K562 (cell line): ENCODE measurements around the gene SLC1A4. TPM values are rescaled to one million over a fixed set of nuclear protein-coding genes. Genes with fewer than 3 reads are reported as not detected.

Experiments used
- EGR1 ChIP-seq: fragments of 450-650 bp; conservative IDR thresholded peaks from 2 replicates; pipeline ENCODE4 v1.6.1; 2017; ENCODE audit warnings: mild to moderate bottlenecking
- HEY1 ChIP-seq: fragments of 250-450 bp; sonication (Bioruptor Pico); IDR thresholded peaks from 2 replicates; pipeline ENCODE4 v1.5.0; 2020; ENCODE audit warnings: mild to moderate bottlenecking, moderate library complexity, borderline replicate concordance
- MYBL2 ChIP-seq, 2 experiments: fragments of 450-650 bp in 1 of 2; sonication (generic) in 1 of 2; formaldehyde crosslinking in 1 of 2; IDR thresholded peaks; 2 replicates each; pipeline versions ENCODE4 v1.6.1 to v1.8.1; 2017 to 2022; ENCODE audit warnings: borderline replicate concordance in 1 of 2, inconsistent platforms in 1 of 2, low read depth in 1 of 2, mild to moderate bottlenecking in 1 of 2, missing genetic modification reagents in 1 of 2, moderate library complexity in 1 of 2
- NR2C1 ChIP-seq, 2 experiments: fragments of 450-650 bp; IDR thresholded peaks; 2 replicates each; pipeline ENCODE4 v1.6.1; 2017; ENCODE audit warnings: mild to moderate bottlenecking in 2 of 2, antibody characterized with exemption in 1 of 2, inconsistent platforms in 1 of 2, missing compliant biosample characterization in 1 of 2, missing genetic modification characterization in 1 of 2
- RAD21 ChIP-seq, 2 experiments: fragments of 250-450 bp in 1 of 2; fragments of 450-650 bp in 1 of 2; sonication (Bioruptor Pico) in 1 of 2; formaldehyde crosslinking in 1 of 2; IDR thresholded peaks in 1 of 2; conservative IDR thresholded peaks in 1 of 2; 2 replicates each; pipeline versions ENCODE4 v1.4.0 to v1.8.0; 2020 to 2022; ENCODE audit warnings: mild to moderate bottlenecking in 2 of 2, moderate library complexity in 1 of 2
- TGIF2 ChIP-seq: sonication (generic); formaldehyde crosslinking; IDR thresholded peaks from 2 replicates; pipeline ENCODE4 v1.8.1; 2022; ENCODE audit warnings: mild to moderate bottlenecking, missing genetic modification reagents, moderate library complexity
- UBTF ChIP-seq, 2 experiments: IDR thresholded peaks; 2 replicates each; pipeline ENCODE4 v1.6.1; 2012; ENCODE audit warnings: improper control_type of control experiment in 2 of 2, low read depth in 2 of 2, low read length in 2 of 2, borderline replicate concordance in 1 of 2
- polyA plus RNA-seq, 8 experiments: library from polyadenylated mRNA; depleted of rRNA in 4 of 8; stranded (reverse) in 5 of 8; unstranded in 3 of 8; fragments of >200 nt; fragmentation: Nextera tagmentation in 2 of 8; fragmentation: Illumina TruSeq in 1 of 8; extraction: Ambion mirVana in 2 of 8; extraction: Trizol in 1 of 8; gene quantifications; 2 replicates each; pipeline versions ENCODE4 v1.2.1 to v1.2.3, GENCODE V29; 2011 to 2014; ENCODE audit warnings: inconsistent platforms in 1 of 8, missing spikeins in 1 of 8
- total RNA-seq, 7 experiments: library from RNA; depleted of rRNA in 6 of 7; stranded (reverse); fragments of >200 nt in 6 of 7; fragmentation: Illumina TruSeq in 2 of 7; extraction: Trizol in 2 of 7; gene quantifications; 2 replicates each; pipeline versions ENCODE4 v1.2.1 to v1.2.3, GENCODE V29; 2011 to 2021; ENCODE audit warnings: low replicate concordance in 1 of 7
- TF ChIP-seq, protein P1 (sequence below): fragments of 200-600 bp; sonication (generic); IDR thresholded peaks from one replicate; pipeline ENCODE4 v1.6.1; 2012; ENCODE audit warnings: mild to moderate bottlenecking, low read depth, low read length, inconsistent platforms

Gene SLC1A4
- total and polyA plus RNA-seq, 9 of the 15 experiments (the other 6 are each of a cell fraction or from before 2014, with no cell fraction given): 4.4 to 24.0 (median 10.9) TPM

DNA sequence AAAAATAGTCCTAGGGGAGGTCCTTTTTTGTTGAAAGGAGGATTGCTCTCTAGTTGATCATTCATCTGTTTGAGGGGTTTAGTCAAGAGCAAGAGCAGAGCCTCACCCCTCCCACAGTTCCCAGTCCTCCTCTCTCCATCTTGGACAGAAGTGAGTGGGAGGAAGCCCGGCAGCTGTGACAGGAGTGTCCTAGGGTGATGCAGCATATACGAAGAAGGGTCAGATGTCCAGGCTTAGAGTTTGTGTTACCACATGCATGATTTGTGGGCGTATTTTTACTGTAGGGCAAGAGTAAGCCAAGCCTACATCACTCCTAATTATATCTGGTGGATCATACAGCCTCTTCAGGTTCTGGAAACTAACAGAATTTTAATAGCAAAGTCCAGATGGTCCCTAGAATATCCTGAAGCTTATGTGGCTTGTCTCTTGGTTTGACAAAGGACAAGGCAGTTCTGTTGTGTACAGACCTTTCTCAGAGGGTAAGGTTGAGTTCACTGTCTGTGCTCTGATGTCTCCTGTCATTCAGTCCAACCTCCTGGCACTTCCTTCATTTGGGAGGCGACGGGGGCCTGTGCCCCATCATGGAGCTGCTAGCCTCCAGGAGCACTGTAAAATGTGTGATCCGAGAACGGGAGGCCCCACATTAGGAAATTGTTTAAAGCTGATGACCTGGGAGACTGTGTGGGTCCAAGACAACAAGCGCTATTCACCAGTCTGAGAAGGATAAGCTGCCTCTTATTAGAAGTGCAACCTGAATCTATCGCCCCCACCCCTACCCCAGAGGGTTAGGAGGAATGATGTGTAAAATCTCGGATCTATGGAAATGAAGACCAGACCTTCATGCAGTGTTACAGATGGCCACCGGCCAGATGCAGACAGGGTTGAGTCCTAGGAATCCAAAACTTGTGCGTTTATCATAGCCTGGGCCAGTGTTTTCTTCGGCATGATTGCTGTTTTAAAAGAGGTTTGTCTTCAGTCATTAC is 73.9 kb downstream of the SLC1A4 start (continued):
- TF ChIP-seq UBTF (IDR thresholded peaks at IDR 0.05; ENCODE audit: borderline replicate concordance in 1 of 2, low read depth in 2 of 2, low read length in 2 of 2): no peak
- TF ChIP-seq NR2C1 (IDR thresholded peaks at IDR 0.05): no peak
- 0 out of 2 replicates have a peak, but pooled peaks have one; percentile 30 for TF ChIP-seq NR2C1 (tag; IDR thresholded peaks at IDR 0.05)
- no peak for TF ChIP-seq RAD21 (CRISPR knock-in tag; conservative IDR thresholded peaks at IDR 0.05 in 1 of 2, IDR thresholded peaks at IDR 0.05 in 1 of 2)
- no peak for TF ChIP-seq MYBL2 (IDR thresholded peaks at IDR 0.05; ENCODE audit: low read depth)
- no peak for TF ChIP-seq MYBL2 (CRISPR knock-in tag; IDR thresholded peaks at IDR 0.05; ENCODE audit: borderline replicate concordance)
- TF ChIP-seq, protein P1, sequence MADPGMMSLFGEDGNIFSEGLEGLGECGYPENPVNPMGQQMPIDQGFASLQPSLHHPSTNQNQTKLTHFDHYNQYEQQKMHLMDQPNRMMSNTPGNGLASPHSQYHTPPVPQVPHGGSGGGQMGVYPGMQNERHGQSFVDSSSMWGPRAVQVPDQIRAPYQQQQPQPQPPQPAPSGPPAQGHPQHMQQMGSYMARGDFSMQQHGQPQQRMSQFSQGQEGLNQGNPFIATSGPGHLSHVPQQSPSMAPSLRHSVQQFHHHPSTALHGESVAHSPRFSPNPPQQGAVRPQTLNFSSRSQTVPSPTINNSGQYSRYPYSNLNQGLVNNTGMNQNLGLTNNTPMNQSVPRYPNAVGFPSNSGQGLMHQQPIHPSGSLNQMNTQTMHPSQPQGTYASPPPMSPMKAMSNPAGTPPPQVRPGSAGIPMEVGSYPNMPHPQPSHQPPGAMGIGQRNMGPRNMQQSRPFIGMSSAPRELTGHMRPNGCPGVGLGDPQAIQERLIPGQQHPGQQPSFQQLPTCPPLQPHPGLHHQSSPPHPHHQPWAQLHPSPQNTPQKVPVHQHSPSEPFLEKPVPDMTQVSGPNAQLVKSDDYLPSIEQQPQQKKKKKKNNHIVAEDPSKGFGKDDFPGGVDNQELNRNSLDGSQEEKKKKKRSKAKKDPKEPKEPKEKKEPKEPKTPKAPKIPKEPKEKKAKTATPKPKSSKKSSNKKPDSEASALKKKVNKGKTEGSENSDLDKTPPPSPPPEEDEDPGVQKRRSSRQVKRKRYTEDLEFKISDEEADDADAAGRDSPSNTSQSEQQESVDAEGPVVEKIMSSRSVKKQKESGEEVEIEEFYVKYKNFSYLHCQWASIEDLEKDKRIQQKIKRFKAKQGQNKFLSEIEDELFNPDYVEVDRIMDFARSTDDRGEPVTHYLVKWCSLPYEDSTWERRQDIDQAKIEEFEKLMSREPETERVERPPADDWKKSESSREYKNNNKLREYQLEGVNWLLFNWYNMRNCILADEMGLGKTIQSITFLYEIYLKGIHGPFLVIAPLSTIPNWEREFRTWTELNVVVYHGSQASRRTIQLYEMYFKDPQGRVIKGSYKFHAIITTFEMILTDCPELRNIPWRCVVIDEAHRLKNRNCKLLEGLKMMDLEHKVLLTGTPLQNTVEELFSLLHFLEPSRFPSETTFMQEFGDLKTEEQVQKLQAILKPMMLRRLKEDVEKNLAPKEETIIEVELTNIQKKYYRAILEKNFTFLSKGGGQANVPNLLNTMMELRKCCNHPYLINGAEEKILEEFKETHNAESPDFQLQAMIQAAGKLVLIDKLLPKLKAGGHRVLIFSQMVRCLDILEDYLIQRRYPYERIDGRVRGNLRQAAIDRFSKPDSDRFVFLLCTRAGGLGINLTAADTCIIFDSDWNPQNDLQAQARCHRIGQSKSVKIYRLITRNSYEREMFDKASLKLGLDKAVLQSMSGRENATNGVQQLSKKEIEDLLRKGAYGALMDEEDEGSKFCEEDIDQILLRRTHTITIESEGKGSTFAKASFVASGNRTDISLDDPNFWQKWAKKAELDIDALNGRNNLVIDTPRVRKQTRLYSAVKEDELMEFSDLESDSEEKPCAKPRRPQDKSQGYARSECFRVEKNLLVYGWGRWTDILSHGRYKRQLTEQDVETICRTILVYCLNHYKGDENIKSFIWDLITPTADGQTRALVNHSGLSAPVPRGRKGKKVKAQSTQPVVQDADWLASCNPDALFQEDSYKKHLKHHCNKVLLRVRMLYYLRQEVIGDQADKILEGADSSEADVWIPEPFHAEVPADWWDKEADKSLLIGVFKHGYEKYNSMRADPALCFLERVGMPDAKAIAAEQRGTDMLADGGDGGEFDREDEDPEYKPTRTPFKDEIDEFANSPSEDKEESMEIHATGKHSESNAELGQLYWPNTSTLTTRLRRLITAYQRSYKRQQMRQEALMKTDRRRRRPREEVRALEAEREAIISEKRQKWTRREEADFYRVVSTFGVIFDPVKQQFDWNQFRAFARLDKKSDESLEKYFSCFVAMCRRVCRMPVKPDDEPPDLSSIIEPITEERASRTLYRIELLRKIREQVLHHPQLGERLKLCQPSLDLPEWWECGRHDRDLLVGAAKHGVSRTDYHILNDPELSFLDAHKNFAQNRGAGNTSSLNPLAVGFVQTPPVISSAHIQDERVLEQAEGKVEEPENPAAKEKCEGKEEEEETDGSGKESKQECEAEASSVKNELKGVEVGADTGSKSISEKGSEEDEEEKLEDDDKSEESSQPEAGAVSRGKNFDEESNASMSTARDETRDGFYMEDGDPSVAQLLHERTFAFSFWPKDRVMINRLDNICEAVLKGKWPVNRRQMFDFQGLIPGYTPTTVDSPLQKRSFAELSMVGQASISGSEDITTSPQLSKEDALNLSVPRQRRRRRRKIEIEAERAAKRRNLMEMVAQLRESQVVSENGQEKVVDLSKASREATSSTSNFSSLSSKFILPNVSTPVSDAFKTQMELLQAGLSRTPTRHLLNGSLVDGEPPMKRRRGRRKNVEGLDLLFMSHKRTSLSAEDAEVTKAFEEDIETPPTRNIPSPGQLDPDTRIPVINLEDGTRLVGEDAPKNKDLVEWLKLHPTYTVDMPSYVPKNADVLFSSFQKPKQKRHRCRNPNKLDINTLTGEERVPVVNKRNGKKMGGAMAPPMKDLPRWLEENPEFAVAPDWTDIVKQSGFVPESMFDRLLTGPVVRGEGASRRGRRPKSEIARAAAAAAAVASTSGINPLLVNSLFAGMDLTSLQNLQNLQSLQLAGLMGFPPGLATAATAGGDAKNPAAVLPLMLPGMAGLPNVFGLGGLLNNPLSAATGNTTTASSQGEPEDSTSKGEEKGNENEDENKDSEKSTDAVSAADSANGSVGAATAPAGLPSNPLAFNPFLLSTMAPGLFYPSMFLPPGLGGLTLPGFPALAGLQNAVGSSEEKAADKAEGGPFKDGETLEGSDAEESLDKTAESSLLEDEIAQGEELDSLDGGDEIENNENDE: no peak
- TF ChIP-seq TGIF2 (CRISPR knock-in tag): no peak
- peak; percentile 95 for TF ChIP-seq EGR1
- no peak for TF ChIP-seq HEY1
